ENCODE results near the gene C16orf82.

The C16orf82 gene

DNA sequence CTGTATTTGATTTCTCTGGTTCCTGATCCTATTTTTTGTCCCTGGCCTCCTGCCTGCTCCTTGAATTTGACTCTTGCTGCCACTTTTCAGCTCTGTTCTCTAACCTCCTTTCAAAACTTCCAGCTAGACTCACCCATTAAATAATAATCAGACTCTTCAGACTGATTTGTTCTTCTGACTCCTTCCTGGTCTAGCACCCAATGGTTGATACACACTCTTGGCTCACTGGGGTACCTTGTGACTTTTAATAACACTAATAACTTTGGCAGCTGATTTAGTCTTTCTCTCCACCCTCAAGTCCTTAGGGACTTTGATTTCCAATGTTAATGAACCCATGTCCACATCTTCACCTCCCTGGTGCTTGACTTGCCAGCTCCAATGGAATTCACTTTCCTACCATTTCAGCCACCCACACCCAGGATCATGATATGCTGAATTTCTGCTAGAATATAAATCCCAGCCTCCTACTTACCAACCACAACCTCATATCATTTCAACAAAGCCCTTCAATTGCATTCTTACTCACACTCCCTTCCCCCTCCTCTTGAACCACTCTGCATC, 19.7 kb upstream of the C16orf82 start:
- DNase-seq (ENCODE audit: insufficient read length, low spot score) (no peak), FAIRE-seq (no peak)
- no peak for TF ChIP-seq POU2F2 (IDR thresholded peaks at IDR 0.05; ENCODE audit: low read depth, low read length)
- TF ChIP-seq TAF1 (IDR thresholded peaks at IDR 0.05; ENCODE audit: low read depth, low read length) = no peak
- no peak for TF ChIP-seq POLR2A (IDR thresholded peaks at IDR 0.05; ENCODE audit: low read depth, low read length)
- no peak for TF ChIP-seq SPI1 (IDR thresholded peaks at IDR 0.05; ENCODE audit: low read depth, low read length)
- no peak for TF ChIP-seq PAX5 (IDR thresholded peaks at IDR 0.05; ENCODE audit: insufficient read depth, low read length, severe bottlenecking)
- TF ChIP-seq POLR2AphosphoS5 (IDR thresholded peaks at IDR 0.05; ENCODE audit: low read depth, low read length) = no peak

DNA sequence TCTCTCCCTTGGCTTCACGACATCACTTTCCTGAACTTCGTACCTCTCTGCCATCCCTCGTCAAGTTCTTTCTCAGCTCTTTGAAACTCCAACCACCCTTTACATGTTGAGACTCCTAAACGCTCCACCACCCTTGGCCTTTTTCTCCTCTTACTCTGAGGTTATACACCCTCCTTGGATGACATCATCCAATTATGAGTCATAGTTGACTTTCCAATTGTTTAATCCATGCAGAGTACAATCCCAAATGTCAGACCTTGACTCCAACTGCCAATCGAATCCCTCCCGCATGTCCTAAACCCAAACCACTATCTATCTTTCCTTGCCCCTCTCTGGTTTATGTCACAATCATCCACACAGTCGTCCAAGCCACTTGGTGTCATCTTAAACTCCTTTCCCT, 18.4 kb upstream of the C16orf82 start:
- no peak for DNase-seq (ENCODE audit: insufficient read length, low spot score)
- FAIRE-seq = no peak

DNA sequence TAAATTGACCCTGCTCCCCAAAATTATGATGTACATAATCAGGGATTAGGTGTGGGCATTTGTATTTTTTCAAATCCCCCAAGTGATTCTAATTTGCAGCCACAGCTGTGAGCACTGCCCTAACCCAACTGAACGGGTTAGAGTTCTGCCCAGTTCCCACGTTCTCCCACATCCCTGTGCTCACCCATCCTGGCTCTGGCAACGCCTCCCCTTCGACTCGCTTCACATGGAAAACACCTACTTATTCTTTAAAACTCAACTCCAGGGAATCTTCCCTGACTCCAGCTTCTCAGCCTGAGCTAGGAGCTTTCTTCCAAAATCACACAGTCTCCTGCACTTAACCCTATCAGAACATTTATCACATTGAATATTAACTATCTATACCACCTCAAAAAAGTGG, 17.6 kb upstream of the C16orf82 start:
- DNase-seq (ENCODE audit: insufficient read length, low spot score) (no peak), FAIRE-seq (no peak)
- TF ChIP-seq PAX5 (IDR thresholded peaks at IDR 0.05; ENCODE audit: insufficient read depth, low read length, severe bottlenecking) (no peak), POU2F2 (IDR thresholded peaks at IDR 0.05; ENCODE audit: low read depth, low read length) (no peak), POLR2A (IDR thresholded peaks at IDR 0.05; ENCODE audit: low read depth, low read length) (no peak), POLR2AphosphoS5 (IDR thresholded peaks at IDR 0.05; ENCODE audit: low read depth, low read length) (no peak), TAF1 (IDR thresholded peaks at IDR 0.05; ENCODE audit: low read depth, low read length) (no peak), SPI1 (IDR thresholded peaks at IDR 0.05; ENCODE audit: low read depth, low read length) (no peak)

More for the DNA sequence above, 18.4 kb upstream of the C16orf82 start:
- no peak for TF ChIP-seq POU2F2 (IDR thresholded peaks at IDR 0.05; ENCODE audit: low read depth, low read length)
- no peak for TF ChIP-seq PAX5 (IDR thresholded peaks at IDR 0.05; ENCODE audit: insufficient read depth, low read length, severe bottlenecking)

DNA sequence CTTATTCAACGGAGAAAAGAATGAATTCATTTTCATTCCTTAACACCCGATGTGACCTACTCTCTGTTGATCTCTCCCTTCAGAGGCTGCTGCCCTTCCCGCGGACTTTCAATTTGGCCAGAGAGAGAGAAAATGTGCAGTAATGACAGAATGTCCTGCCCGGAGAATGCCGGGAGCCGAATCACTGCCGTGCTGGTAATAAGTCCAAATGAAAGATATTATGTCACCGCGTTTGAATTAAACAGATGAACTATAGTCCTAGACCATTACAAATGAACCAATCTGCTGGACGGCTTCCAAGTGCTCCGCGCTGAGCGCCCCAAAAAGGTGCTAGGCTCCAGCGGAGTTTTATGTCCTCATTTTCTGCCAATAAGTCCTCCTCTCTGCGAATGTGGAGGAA, 14.7 kb upstream of the C16orf82 start:
- TF ChIP-seq TAF1 (IDR thresholded peaks at IDR 0.05; ENCODE audit: low read depth, low read length) (no peak), POU2F2 (IDR thresholded peaks at IDR 0.05; ENCODE audit: low read depth, low read length) (no peak), PAX5 (IDR thresholded peaks at IDR 0.05; ENCODE audit: insufficient read depth, low read length, severe bottlenecking) (no peak), SPI1 (IDR thresholded peaks at IDR 0.05; ENCODE audit: low read depth, low read length) (no peak), POLR2A (IDR thresholded peaks at IDR 0.05; ENCODE audit: low read depth, low read length) (no peak), POLR2AphosphoS5 (IDR thresholded peaks at IDR 0.05; ENCODE audit: low read depth, low read length) (no peak)
- no peak for DNase-seq (ENCODE audit: insufficient read length, low spot score)
- no peak for FAIRE-seq

DNA sequence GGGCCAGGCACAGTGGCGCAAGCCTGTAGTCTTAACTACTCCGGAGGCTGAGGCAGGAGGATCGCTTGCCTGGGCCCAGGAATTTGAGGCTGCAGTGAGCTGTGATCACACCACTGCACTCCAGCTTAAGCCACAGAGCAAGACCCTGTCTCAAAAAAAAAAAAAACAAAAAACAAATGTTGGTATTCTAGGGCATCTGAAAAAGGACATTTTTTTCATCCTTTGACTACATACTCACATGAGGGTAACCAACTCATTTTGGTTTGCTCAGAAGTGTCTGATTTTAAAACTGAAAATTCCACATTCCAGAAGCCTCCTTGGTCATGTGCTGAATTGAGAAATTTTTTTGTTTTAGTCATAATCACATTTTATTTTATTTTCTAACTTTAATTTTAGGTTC, 12.7 kb upstream of the C16orf82 start:
- DNase-seq (ENCODE audit: insufficient read length, low spot score) (no peak), FAIRE-seq (no peak)
- TF ChIP-seq TAF1 (IDR thresholded peaks at IDR 0.05; ENCODE audit: low read depth, low read length) = no peak
- no peak for TF ChIP-seq PAX5 (IDR thresholded peaks at IDR 0.05; ENCODE audit: insufficient read depth, low read length, severe bottlenecking)
- TF ChIP-seq SPI1 (IDR thresholded peaks at IDR 0.05; ENCODE audit: low read depth, low read length) = no peak
- no peak for TF ChIP-seq POLR2AphosphoS5 (IDR thresholded peaks at IDR 0.05; ENCODE audit: low read depth, low read length)
- TF ChIP-seq POU2F2 (IDR thresholded peaks at IDR 0.05; ENCODE audit: low read depth, low read length) = no peak
- TF ChIP-seq POLR2A (IDR thresholded peaks at IDR 0.05; ENCODE audit: low read depth, low read length) = no peak

DNA sequence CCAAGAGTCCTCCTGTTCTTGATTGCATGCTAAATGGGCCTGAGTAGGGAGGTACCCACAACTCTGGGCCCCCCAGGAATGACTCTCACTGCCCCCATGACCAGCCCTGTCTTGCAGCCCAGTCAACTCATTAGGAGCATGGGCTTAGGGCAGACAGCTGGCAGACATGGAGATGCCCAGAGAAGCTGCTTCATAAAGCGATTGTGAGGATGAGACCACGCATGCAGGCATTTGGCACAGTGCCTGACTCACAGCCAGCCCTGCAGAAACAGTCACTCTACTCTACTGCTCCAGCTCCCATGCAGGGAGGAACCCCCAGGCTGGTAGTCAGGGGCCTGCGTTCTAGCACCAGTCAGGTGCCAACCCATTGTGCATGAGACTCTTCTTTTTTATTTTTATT, 8.4 kb upstream of the C16orf82 start:
- DNase-seq (ENCODE audit: insufficient read length, low spot score) (no peak), FAIRE-seq (no peak)
- TF ChIP-seq TAF1 (IDR thresholded peaks at IDR 0.05; ENCODE audit: low read depth, low read length) (no peak), POU2F2 (IDR thresholded peaks at IDR 0.05; ENCODE audit: low read depth, low read length) (no peak)

DNA sequence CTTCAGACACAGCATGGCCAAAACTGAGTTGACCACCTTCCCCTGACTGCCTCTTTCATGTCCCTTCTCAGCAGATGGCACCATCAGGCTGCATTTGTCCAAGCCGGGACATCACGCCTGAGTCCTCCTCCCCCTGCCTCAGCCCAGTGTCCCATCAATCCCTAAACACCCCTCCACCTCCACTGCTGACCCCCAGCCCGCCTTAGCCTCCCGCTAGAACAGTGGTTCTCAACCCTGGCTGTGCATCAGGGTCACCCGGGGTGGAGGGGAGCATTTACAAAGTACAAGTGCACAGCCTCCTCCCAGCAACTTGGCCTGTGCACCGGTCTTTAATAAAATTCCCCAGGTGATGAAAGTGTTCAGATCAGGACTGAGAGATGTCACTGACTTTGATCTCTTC, 4.0 kb downstream of the C16orf82 start:
- no peak for FAIRE-seq
- DNase-seq (ENCODE audit: insufficient read length, low spot score) = no peak
- TF ChIP-seq POU2F2 (IDR thresholded peaks at IDR 0.05; ENCODE audit: low read depth, low read length) (no peak), TAF1 (IDR thresholded peaks at IDR 0.05; ENCODE audit: low read depth, low read length) (no peak), PAX5 (IDR thresholded peaks at IDR 0.05; ENCODE audit: insufficient read depth, low read length, severe bottlenecking) (no peak), SPI1 (IDR thresholded peaks at IDR 0.05; ENCODE audit: low read depth, low read length) (no peak), POLR2AphosphoS5 (IDR thresholded peaks at IDR 0.05; ENCODE audit: low read depth, low read length) (no peak), POLR2A (IDR thresholded peaks at IDR 0.05; ENCODE audit: low read depth, low read length) (no peak)

DNA sequence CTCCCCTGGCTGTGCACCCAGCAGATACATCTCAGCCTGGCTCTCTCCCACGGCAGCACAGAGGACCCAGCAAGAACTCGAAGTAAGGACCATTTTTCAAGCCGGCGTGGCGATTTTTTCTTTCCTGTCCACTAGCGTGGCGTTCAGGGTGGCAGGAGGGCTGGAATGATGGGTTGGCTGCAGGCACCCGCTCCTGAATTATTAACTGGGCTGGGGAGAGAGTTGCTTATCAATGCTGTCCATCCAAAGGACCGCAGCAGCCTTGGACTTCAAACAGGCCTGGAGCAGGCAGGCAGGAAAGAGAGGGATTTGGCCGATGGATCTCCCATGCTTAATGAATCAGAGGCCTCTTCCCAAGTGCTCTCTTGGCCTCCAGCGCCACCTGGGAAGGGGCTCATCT, 7.0 kb downstream of the C16orf82 start:
- no peak for TF ChIP-seq POLR2AphosphoS5 (IDR thresholded peaks at IDR 0.05; ENCODE audit: low read depth, low read length)
- TF ChIP-seq SPI1 (IDR thresholded peaks at IDR 0.05; ENCODE audit: low read depth, low read length) = no peak
- no peak for TF ChIP-seq PAX5 (IDR thresholded peaks at IDR 0.05; ENCODE audit: insufficient read depth, low read length, severe bottlenecking)
- TF ChIP-seq POLR2A (IDR thresholded peaks at IDR 0.05; ENCODE audit: low read depth, low read length) = no peak
- no peak for TF ChIP-seq POU2F2 (IDR thresholded peaks at IDR 0.05; ENCODE audit: low read depth, low read length)
- no peak for TF ChIP-seq TAF1 (IDR thresholded peaks at IDR 0.05; ENCODE audit: low read depth, low read length)
- DNase-seq (ENCODE audit: insufficient read length, low spot score) (no peak), FAIRE-seq (no peak)

DNA sequence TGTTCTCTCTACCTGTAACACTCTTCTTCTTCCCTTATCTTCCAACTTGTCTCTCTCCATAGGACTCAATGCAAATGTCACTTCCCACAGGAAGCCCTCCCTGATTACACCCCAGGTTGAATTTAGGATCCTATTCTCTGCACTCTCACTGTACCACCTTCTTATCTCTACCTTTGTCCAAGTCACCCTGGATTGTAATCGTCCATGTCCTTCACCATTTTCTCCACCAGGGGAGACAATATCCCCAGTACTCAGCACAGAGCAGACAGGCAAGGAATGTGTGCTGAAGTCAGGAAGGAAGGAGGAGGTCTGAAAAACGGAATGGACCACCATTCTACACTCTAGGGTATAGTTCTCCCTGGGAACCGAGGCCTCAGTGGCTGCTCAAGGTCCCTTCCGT, 14.2 kb downstream of the C16orf82 start:
- FAIRE-seq (no peak), DNase-seq (ENCODE audit: insufficient read length, low spot score) (no peak)
- no peak for TF ChIP-seq TAF1 (IDR thresholded peaks at IDR 0.05; ENCODE audit: low read depth, low read length)
- TF ChIP-seq PAX5 (IDR thresholded peaks at IDR 0.05; ENCODE audit: insufficient read depth, low read length, severe bottlenecking) = no peak
- no peak for TF ChIP-seq POU2F2 (IDR thresholded peaks at IDR 0.05; ENCODE audit: low read depth, low read length)
- no peak for TF ChIP-seq POLR2A (IDR thresholded peaks at IDR 0.05; ENCODE audit: low read depth, low read length)
- TF ChIP-seq POLR2AphosphoS5 (IDR thresholded peaks at IDR 0.05; ENCODE audit: low read depth, low read length) = no peak
- TF ChIP-seq SPI1 (IDR thresholded peaks at IDR 0.05; ENCODE audit: low read depth, low read length) = no peak

DNA sequence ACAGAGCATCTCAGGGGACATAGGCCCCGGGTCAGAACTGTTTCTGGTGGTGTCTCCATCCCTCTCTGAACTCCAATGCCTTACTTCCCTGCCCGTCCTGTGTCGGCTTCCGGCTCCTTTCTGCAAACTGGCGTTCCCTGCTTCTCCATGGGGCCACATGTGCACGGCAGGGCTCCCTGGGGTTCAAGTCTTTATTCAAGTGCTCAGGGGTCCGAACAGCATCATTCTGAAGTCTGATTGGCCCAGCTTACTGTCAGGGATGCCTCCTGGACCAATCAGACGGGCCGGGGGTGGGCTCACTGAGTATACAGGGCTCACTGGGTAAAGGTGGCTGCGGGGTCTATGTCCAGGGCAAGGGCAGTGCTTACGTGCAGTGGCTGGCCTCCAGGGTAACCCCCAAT, 17.1 kb downstream of the C16orf82 start:
- TF ChIP-seq POLR2AphosphoS5 (IDR thresholded peaks at IDR 0.05; ENCODE audit: low read depth, low read length) (no peak), POU2F2 (IDR thresholded peaks at IDR 0.05; ENCODE audit: low read depth, low read length) (no peak), TAF1 (IDR thresholded peaks at IDR 0.05; ENCODE audit: low read depth, low read length) (no peak), PAX5 (IDR thresholded peaks at IDR 0.05; ENCODE audit: insufficient read depth, low read length, severe bottlenecking) (no peak), POLR2A (IDR thresholded peaks at IDR 0.05; ENCODE audit: low read depth, low read length) (no peak), SPI1 (IDR thresholded peaks at IDR 0.05; ENCODE audit: low read depth, low read length) (no peak)
- FAIRE-seq = no peak
- no peak for DNase-seq (ENCODE audit: insufficient read length, low spot score)

All from GM12891 (cell line).